HG03045 (cell line): Measurements from ENCODE around the gene OSCAR.

ENCODE experiments used
- ATAC-seq: cut with Tn5 transposase; IDR thresholded peaks from one replicate; pipeline ENCODE4 v1.9.1; 2021; ENCODE audit warnings: mild to moderate bottlenecking, moderate library complexity; ENCODE audit not compliant: unreplicated experiment

The OSCAR gene, protein sequence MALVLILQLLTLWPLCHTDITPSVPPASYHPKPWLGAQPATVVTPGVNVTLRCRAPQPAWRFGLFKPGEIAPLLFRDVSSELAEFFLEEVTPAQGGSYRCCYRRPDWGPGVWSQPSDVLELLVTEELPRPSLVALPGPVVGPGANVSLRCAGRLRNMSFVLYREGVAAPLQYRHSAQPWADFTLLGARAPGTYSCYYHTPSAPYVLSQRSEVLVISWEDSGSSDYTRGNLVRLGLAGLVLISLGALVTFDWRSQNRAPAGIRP

DNA sequence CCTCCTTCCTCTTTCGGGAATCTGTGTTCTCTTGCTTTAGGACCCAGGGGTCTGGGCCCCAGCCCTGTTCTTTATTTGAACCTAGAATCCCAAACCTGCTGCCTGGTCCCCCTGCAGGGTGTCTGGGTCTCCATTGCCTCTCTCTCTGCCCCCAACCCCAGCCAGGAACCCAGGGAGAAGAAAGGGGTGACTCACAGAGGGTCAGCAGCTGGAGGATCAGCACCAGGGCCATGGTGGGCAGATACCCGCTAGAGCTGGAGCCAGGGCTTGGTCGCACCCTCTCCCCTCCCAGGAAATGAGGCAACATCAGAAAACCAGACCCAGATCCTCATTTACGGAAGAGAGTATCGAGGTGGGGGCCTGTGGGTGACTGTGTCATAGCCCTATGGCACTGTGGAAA is at the start of gene OSCAR:
Gene OSCAR, minus strand, starts transcription at position 243 of the 400 bp plus-strand sequence. Its CDS starts 11 bp downstream, at position 232.
- ATAC-seq, result no peak

DNA sequence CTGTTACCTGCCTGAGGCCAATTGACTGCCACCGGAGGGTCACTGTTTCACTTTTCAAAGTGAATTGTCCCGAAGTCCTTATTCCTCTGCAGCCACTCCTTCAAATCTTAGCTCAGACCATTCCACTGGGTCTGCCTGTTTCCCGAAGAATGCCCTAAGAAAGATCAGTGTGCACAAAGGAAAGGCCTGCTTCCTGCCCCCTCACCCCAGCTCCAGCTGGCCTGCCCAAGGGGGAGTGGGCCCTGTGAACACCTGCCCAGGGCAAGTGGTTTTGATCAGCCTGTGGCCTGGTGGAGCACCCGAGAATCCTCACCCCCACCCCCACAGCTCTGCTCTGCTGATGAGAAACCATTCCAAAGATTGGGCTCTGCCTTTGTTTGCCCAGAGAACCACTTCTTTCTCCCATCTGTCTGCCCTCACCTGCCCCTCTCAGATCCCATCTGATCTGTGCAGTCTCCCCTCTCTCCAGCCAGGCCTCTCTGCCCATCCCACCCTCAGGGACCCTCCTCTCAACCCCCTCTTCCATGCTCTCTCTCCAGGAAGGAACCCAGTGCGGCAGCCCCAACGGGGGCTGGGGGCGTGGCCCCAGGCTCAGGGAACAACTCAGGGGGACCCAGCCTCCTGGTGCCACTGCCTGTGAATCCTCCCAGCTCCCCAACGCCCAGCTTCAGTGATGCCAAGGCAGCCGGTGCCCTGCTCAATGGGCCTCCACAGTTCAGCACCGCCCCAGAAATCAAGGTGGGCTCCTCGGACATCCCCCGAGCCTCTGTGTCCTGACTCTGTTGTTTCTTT is 48.6 kb upstream of the OSCAR start:
- no peak for ATAC-seq

DNA sequence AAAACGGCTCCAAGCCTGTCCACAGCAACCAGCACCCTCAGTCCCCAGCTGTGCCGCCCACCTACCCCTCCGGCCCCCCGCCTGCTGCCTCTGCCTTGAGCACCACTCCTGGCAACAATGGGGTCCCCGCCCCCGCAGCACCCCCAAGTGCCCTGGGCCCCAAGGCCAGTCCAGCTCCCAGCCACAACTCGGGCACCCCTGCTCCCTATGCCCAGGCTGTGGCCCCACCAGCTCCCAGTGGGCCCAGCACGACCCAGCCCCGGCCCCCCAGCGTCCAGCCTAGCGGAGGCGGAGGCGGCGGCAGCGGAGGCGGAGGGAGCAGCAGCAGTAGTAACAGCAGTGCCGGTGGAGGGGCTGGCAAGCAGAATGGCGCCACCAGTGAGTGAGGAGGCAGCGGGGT is 47.6 kb upstream of the OSCAR start:
- no peak for ATAC-seq

DNA sequence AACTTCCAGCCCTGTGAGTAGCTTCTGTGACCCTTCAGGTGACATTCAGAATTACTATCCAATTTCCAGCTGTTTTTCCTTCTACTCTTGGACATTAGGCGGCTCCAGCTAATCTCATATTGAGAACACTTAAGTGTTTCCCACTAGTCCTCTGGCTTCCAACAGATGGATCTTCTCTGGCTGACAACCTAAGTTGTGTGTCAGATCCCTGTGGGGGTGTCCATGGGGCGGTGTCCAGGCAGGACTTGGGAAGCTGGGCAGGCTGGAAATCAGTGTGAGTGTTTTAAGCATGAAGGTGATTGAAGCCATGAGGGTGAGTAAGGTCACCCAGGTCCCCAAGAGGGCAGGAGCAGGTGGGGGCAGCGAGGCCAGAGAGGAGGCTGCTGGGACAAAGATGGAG is 47.1 kb upstream of the OSCAR start:
- no peak for ATAC-seq

DNA sequence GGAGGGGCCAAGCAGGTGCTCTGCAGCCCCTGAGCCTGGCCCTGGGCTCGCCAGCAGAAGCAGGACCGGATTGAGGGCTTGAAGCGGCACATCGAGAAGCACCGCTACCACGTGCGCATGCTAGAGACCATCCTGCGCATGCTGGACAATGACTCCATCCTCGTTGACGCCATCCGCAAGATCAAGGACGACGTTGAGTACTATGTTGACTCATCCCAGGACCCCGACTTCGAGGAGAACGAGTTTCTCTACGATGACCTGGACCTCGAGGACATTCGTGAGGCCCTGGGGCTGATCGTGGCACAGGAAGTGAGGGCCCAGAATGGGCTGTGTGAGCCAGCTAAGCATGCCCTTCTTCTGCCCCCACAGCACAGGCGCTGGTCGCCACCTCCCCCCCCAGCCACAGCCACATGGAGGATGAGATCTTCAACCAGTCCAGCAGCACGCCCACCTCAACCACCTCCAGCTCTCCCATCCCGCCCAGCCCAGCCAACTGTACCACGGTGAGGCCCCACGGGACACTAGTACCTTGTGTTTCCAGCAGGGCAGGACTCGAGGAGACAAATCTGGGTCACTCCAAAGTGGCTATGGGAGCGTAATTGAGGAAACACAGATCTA is 45.0 kb upstream of the OSCAR start:
- ATAC-seq, result no peak

DNA sequence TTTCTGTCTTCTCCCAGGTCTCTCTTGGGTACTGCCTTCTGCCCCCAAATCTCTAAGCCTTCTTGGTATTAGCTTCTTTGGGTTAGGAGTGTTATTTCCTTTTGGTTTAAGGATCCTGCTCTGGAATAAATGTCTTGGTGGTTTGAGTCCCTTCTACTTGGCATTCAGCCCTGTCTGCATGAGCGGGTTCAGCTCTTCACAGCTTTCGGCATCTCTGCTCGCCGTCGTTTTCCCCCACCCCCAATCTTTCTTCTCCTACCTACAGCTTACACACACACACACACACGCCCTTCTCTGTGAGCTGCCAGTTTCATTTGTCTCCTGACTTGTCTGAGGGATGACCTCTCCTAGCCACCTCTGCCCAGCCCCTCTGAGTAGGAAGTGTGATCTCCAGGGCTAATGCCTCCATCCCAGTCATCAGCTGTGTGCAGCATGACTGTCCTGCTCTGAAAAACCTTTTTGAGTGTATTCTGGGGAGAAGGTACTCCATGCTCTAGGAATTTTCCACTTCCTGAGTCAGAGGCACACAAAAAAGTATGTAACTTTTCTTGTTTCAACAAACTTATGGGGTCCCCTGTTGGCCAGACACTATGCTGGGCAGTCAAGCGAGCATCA is 41.7 kb upstream of the OSCAR start:
- ATAC-seq, result no peak

DNA sequence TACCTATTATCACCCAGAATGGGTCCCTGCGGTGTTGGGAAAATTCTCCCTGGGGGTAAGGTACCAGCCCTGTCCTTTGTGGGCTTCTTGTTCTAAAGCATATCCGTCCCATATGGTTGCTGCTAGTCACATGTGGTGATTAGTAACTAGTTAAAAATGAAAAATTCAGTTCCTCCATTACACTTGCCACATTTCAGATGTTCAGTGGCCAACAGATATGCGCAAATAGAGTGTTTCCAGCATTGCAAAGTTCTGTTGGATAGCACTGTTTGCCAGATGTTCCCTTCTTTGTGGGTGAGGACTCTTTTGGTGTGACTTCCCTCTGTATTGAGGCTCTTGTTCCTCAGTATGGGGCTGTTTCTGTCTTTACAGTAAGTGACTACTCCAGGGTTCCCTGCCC is 40.8 kb upstream of the OSCAR start:
- no peak for ATAC-seq

DNA sequence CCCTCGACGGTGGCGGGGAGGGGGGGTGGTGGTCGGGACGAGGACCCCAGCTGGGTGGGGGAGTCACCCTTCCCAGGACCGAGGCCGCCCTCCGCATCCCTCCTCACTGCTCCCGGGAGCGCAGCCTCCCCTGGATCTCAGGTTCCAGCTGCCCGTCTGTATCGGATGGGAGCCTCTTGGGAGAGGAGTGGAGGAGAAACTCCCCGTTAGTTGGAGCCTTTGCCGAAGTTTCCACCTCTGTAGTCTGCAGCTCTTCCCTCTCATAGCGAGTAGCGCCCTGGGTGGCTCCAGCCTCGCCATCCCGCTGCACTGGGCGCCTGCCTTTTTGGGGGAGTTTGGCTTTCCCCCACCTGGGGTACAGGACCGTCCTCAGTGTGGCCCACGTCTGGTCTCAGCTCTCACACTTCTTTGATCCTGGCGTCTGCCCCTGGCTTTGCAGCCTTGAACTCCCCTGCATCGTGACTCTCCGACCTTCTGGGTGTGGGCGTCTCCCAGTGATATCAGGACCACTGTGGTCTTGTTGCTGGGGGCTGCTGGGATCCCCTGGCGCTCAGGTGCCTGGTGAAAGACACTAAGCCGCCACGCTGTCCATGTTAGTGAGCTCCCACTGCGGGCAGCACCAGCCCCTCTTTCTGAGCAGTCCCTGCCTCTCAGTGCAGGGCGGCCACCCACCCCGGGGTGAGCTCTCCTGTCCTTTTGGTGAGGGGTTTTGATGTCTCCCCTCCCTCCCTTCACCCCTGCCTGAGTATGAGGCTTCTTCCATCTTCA is 38.1 kb upstream of the OSCAR start:
- ATAC-seq, result no peak

DNA sequence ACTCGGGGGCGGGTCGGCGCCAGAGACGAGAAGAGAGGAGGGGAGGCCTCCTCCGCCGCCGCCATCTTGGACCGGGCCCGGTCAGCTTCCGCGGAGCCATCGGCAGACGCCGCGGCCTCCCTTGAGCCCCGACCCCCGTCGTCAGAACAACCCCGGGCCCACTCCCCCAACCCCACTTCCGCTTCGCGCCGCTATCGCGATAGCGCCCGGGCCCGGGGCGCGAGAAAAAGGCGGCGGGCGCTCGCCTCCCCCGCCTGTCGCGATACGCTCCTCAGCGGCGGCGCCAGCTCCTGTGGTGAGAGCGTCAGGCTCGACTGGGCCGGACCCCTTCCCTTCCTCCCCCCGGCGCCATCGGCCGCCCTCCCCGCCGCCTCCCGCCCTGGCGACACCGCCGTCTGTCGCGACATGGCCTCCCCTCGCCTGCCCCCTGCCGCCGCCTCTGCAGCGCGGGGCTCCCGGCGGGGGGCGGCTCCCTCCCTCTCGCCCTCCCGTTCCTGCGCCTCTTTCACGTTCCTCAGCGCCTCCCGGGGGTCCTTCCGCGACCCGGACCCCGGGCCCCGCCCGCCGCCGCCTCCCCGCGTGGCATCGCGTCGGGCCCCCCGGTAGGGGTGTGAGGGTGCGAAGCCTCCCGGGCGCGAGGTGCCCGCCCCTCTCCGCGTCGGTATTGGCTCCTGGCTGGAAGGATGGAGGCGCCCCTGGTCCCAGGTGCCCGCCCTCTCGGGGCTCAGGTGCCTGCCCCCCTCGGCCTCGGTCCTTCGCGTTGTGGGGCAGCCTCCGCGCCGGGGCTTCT is 37.3 kb upstream of the OSCAR start, which contains the start of gene CNOT3:
Gene CNOT3, plus strand, starts transcription at position 64 of the 790 bp plus-strand sequence. CDS start 5,217 bp downstream, outside the sequence.
- no peak for ATAC-seq

DNA sequence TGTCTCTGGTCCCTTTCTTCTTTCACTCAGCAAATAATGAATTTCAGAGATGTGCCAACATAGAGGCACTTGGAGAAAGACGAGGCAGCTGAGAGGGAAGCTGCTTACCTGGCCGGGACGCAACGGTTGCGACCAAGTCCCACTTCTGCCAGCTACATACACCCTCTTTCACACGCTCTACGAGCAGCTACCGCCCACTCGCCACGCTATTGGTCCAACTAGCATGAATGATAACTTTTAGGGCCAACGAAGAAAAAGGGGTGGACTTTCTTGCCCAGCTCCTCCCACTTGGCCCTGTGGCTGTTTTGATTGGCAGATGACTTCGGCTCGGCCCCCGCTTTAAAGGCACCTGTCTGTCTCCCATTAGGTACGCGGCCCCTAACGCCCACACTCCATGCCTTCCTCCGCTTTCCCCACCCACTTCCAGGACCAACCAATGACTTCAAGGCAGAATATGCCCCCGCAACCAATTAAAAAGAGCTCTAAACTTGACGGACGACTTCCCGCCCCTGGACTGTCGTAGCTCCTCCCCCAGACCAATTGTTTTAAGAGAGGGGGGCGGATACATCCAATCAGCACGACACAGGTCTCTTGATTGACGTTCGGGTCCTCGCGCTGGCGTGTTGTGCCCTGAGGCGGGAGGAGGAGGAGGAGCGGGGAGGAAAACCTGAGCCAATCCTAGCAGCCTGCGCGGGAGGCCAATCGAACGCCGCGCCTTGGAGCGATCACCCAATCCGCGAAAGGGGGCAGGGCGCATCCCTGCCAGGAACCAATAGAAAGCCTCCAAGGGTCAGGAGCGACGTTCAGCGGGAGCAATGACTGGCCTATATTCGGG is 36.5 kb upstream of the OSCAR start:
- ATAC-seq, result peak; percentile 80

DNA sequence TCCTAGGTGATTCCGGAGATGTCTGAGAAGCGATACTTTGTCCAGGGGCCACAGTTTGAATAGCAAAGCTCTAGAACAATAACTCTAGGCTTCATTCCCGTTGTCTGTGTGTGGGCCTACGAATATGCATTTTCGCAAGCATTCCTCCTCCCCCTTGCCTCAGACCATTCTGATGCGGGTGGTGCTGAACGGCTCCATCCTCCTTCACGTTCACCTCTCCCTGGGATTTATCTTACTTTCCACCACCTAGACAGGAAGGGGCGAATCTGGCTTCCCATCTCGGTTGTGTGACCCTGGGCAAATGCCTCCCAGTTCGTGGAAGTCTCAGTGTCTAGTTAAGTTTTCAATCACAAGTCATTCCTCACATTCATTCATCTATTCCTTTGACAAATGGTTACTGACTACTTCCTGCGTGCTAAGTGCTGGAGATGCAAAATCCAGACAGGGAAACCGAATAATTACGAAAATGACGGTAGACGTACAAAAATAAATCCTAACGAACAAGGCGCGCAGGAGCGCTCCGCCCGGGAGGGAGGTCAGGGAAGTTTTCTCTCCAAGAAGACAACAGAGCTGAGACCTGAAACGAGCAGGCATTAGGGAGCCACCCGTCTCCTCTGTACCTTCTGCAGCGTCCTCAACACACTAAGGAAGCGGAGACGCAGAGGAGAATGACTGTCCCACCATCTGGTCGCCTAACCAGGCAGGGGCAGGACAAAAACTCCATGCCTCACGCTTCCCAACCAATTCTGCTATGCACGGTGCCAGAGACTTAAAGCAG is 35.7 kb upstream of the OSCAR start:
- ATAC-seq, result no peak

DNA sequence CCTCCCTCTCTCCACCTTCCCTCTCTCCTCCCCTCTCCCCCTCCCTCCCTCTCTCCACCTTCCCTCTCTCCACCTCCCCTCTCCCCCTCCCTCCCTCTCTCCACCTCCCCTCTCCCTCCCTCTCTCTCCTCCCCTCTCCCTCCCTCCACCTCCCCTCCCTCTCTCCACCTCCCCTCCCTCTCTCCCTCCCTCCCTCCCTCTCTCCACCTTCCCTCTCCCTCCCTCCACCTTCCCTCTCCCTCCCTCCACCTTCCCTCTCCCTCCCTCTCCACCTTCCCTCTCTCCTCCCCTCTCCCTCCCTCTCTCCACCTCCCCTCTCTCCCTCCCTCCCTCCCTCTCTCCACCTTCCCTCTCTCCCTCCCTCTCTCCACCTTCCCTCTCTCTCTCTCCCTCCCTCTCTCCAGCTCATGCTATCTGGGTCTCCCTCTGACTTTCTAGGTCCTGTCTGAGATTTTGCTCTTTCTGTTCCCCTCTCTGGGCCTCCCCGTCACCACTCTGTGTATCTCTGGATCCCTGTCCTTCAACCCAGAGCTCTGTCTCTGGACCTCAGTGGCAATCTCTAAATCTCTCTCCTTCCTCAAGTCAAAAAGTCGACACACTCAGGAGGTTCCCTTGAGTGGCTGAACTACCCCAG is 33.5 kb upstream of the OSCAR start:
- no peak for ATAC-seq

DNA sequence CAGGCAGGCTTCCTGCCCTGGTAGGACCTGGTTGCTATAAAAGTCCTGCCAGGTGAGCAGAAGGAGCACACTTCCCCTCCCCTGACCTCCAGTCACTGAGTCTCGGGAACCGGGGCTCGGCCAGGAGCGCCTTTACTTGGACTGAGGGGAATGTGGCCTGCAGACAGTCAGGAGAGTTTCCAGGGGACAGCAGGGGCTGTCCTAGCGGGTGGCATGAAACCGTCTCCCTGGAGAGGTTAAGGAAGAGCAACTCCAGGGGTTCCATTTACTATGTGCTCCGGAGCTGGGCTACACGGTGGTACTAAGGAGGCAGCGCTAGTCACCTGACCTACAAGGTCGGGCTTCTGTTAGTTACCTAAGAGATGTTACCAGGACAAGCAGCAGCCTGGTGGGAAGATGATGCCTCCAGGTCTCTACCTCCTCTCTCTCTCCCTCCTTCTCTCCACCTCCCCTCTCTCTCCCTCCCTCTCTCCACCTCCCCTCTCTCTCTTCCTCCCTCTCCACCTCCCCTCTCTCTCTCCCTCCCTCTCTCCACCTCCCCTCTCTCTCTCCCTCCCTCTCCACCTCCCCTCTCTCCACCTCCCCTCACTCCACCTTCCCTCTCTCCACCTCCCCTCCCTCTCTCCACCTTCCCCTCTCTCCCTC is 32.8 kb upstream of the OSCAR start:
- no peak for ATAC-seq

DNA sequence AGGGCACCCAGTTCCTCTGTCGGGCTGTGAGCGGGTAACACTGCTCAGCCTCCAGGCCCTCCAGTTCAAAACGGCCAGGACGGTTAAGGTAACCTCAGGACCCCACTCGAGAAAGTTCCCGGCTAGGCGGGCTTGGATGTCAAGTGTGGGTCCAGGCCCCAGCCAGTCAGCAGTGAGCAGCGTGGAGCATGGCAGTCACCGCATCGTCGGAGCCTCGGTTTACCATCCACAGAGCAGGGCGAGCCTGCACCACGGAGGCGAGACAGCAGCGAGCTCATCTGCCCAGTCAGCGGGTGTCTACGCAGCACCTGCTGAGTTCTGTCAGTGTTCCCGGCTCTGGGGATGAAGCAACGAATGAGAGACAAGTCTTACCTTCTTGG is 29.0 kb upstream of the OSCAR start:
- no peak for ATAC-seq

DNA sequence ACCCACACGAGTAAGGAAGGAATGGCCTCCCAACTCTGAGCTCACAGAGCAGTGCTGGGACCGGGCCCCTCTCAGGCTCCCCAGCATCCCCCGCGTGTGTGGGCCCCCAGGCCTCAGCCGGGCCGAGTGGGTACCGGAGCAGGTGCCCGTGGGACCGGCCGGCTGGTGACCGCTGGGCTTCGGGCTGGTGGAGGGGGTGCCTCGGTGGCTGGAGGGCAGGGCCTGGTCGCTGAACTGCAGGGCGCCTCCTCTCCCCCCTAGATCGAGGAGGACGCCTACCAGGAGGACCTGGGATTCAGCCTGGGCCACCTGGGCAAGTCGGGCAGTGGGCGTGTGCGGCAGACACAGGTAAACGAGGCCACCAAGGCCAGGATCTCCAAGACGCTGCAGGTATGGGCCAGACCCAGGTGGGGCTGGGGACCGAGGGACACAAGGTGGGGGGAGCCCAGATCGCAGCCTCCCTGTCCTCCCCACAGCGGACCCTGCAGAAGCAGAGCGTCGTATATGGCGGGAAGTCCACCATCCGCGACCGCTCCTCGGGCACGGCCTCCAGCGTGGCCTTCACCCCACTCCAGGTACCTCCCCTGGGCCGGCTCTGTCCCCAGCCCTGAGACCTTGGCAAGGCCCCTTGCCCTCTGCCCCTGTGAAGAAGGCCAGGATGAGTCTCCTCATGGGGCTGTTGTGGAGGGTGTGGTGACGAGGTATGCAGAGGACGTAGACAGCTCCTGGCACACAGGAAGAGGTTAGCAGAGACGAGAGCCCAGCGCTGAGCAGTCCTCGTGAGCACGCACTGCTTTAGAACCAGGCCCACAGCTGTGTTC is 28.4 kb upstream of the OSCAR start:
- no peak for ATAC-seq

DNA sequence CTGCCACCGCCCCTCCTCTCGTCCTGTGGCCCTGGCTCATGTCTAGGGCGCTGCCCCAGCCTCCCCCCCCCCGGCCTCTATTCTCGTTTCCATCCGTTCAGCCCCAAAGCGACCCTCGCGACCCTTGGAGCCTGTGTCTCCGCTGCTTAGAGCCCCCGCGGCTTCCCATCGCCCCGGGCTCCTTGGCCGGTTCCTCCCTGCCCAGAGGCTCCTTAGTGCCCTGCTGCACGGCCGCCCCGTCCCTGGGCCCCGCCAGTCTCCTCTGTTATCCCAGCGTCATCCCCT is 27.8 kb upstream of the OSCAR start:
- no peak for ATAC-seq
